ENCODE measurements around the gene MYL5. TPM values are rescaled to one million over a fixed set of nuclear protein-coding genes. Genes with fewer than 3 reads are reported as not detected.

MYL5 gene
- polyA plus RNA-seq, 3 donors from 2014 or later, result 3.3 to 8.1 (median 5.0) TPM

DNA sequence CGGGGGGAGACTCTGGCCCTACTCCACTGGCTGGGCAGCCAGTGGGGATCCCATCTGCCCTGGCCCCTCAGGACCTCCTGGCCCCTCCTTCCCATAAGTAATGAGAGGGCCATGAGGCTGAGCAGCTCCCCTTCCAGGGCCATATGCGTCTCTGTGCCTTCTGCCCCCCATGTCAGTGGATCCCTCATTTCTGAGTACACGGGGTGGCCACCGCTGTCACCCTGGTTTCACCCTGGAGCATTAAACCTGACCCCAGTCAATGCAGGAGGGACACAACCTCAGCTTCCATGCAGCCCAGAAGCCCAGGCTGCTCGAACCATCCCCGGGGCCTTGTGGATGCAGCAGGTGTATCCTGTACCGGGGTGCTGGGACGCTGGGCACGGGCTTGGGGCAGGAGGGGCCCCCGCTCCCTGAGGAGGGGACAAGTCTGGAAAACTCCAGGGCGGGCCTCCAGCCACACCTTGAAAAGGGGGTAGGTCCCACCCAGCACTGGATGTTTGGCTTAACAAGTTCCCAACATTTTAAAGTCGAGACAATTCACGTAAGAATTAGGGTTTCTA, 24.5 kb upstream of the MYL5 start:
- H3K9me3 Mint-ChIP-seq, result no peaks in the 10 kb centered on the region
- H3K4me3 Mint-ChIP-seq, result no peak overlapping the region
- no peaks in the 10 kb centered on the region for H3K4me1 Mint-ChIP-seq
- H3K27ac Mint-ChIP-seq, result no peak overlapping the region
- peaks cover 5 to 12% (median 10%) of the 10 kb centered on the region in 3 donors for H3K27me3 Mint-ChIP-seq (ENCODE audit: low read depth in 3 of 3)
- H3K36me3 Mint-ChIP-seq, result no peaks in the 10 kb centered on the region
- no peak for DNase-seq

DNA sequence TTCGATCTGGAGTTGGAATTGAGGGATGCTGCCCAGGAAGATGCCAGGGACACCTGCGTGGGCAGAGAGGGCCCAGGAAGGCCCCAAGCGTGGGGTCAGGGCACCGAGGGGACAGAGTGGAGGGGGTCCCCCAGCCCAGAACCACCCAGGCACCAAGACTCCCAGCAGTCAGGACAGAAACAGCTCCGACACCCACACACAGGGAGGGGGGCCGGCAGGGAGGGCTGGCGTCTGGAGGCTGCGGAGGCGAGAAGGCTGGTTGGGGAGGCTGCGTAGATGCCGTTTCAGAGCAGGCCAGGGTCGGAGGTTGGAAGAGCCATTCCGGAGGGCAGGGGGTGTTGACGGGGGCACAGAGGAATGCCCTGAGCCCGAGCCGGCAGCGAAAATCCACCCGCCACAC, 23.9 kb upstream of the MYL5 start:
- DNase-seq, result no peak
- H3K4me3 Mint-ChIP-seq, result no peak overlapping the region
- H3K36me3 Mint-ChIP-seq, result no peaks in the 10 kb centered on the region
- peaks cover 5 to 12% (median 7%) of the 10 kb centered on the region in 3 donors for H3K27me3 Mint-ChIP-seq (ENCODE audit: low read depth in 3 of 3)
- H3K27ac Mint-ChIP-seq, result no peak overlapping the region
- H3K4me1 Mint-ChIP-seq, result no peaks in the 10 kb centered on the region
- no peaks in the 10 kb centered on the region for H3K9me3 Mint-ChIP-seq

DNA sequence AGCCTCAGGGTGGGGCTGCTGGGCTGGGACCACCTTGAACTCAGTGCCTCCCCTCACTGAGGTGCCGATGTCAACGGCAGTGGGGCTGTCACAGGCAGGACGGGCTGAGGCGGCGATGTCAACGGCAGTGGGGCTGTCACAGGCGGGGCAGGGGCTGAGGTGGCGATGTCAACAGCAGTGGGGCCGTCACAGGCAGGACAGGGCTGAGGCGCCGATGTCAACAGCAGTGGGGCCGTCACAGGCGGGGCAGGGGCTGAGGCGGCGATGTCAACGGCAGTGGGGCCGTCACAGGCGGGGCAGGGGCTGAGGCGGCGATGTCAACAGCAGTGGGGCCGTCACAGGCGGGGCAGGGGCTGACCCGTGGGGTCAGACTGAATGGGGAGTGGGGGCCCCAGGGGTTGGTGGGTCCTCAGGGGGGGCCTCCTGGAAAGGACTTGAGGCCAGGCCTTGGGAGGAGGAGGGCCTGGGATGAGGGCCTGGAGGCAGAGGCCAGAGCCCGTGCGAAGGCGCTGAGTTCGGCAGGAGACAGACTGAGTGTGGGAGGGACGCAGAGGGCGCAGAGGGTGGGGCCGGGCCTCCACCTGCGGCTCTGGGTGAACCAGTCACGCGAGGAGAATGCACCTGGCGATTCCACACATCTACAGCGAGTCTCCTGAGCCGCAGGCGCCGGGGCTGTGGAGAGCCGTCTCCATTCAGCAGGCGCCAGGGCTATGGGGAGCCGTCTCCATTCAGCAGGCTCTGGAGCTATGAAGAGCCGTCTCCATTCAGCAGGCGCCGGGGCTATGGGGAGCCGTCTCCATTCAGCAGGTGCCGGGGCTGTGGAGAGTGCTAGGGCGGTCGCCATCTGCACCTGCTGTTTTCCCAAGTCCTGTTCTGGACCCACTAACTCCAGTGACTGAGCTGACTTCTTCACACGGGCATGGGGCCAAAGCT, 23.1 kb upstream of the MYL5 start:
- H3K36me3 Mint-ChIP-seq, result no peaks in the 10 kb centered on the region
- H3K27ac Mint-ChIP-seq, result no peak overlapping the region
- H3K9me3 Mint-ChIP-seq, result no peaks in the 10 kb centered on the region
- no peaks in the 10 kb centered on the region for H3K4me1 Mint-ChIP-seq
- DNase-seq, result no peak
- no peak overlapping the region for H3K4me3 Mint-ChIP-seq
- peaks cover 3 to 12% (median 8%) of the 10 kb centered on the region in 3 donors for H3K27me3 Mint-ChIP-seq (ENCODE audit: low read depth in 3 of 3)

DNA sequence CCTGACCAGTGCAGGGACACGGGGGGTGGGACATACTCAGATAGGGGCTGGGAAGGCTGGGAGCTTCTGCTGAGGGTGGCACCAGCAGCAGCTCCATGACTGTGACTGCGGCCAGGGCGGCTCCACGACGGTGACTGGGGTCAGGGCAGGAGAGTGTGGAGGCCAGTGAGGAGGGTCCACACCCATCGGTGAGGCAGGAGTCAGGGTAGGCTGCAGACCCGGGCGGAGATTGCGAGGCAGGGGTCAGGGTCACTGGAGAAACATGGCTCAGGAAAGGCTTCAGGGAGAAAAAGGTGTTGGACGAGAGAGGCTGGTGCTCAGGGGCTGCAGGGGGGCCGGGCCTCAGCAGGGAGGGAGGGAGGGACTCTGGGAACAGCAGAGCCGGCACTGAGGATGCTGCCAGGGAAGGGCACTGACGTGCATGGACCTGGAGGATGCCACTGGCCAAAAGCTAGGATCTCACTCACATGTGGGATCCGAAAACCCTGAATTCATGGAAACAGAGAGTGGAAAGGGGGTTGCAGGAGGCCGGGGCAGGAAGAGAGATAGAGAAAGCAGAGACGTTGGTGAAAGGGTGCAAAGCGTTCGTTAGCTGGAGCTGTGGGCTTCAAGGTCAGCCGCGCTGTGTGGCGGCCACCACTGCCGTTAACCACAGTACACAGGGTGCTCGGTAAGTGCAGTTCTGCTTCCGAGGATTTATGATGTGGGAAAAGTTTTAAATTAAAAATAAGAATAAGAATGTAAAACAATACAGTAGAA, 22.3 kb upstream of the MYL5 start:
- DNase-seq, result no peak
- Mint-ChIP-seq H3K36me3 (no peaks in the 10 kb centered on the region), H3K4me3 (no peak overlapping the region), H3K9me3 (no peaks in the 10 kb centered on the region), H3K27ac (no peak overlapping the region), H3K27me3 (ENCODE audit: low read depth in 3 of 3) (peaks cover 0 to 5% (median 2%) of the 10 kb centered on the region in 3 donors), H3K4me1 (no peaks in the 10 kb centered on the region)

DNA sequence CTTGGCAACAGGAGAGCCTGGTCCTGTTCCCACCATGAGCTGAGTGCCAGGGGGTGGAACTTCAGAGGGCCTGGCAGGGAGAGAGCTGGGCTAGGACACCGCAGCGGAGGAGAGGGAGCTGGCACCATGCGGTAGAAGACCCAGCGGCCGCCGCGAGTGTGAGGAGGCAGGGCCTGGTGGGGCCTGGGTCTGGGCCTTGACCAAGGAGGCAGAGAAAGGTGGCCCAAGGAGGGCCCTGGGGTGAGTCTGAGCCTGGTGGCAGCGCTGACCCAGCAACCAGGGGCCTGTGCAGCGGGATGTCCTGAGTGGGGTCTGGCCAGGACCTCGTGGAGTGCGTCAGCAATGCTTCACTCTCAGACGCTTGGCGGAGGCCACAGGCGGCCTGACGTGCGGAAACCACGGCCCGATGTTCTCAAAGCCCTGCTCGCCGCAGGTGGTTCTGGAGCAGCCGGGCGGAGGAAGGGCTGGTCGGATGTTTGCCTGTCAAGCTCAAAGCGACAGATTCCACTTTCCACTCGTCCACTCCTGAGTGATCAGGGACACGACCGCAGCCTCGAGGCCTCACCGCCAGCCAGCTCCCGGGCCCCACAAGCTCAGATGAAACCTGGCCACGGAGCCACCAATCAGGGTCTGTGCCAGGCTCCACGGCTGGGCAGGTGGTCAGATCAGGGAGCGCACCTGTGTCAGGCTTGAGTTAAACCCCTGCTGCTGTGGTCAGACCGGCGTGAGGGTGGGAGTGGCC, 21.1 kb upstream of the MYL5 start:
- no peak for DNase-seq
- Mint-ChIP-seq H3K36me3 (no peaks in the 10 kb centered on the region), H3K4me1 (no peaks in the 10 kb centered on the region), H3K27me3 (ENCODE audit: low read depth in 3 of 3) (peaks cover 0 to 5% (median 2%) of the 10 kb centered on the region in 3 donors), H3K27ac (no peak overlapping the region), H3K9me3 (no peaks in the 10 kb centered on the region), H3K4me3 (no peak overlapping the region)

DNA sequence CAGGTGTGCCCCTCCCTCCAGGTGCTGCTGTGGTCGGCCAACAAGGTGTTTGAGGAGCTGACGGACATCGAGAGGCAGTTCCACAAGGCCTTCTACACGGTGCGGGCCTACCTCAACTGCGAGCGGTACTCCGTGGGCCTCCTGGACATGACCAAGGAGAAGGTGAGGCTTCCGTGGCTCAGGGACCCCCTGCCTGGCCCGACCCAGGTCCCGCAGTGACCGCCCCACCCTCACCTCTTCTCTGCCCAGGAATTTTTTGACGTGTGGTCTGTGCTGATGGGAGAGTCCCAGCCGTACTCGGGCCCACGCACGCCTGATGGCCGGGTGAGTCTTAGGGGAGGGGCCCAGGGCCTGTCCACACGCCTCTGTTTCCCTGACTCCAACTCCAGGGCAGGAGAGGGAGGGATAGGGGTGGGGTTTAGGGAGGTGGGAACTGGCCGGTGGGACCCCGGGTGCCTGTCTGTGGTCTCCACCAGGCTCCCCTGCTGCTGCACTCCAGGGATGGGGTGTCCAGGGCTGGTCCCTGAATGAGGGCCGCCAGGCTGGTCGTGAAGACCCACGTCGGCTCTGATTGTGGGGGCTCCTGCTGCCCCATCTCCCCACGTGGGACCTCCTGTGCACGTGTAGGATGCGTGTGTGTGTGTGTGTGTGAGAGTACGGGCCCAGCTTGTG, 20.4 kb upstream of the MYL5 start:
- Mint-ChIP-seq H3K4me1 (no peaks in the 10 kb centered on the region), H3K9me3 (no peaks in the 10 kb centered on the region), H3K27me3 (ENCODE audit: low read depth in 3 of 3) (peaks cover 0 to 5% (median 2%) of the 10 kb centered on the region in 3 donors), H3K4me3 (no peak overlapping the region), H3K36me3 (no peaks in the 10 kb centered on the region), H3K27ac (no peak overlapping the region)
- no peak for DNase-seq

DNA sequence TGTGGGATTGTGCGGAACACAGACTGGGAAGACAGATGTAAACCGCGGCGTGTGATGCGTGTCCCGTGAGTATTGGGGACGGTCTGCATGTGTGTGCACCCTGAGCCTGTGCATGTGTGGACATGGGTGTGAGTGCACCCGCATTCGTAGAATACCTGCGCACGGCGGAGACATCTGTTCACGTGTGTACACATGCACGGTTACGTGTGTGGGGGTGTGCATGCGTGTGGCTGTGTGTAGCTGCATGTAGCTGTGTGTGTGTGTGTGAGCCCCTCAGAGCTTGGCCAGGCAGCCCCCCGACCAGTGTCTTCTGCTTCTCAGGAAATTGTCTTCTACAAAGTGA, 19.9 kb upstream of the MYL5 start:
- Mint-ChIP-seq H3K9me3 (no peaks in the 10 kb centered on the region), H3K4me1 (peaks cover 0 to 2% of the 10 kb centered on the region in 2 donors), H3K36me3 (no peaks in the 10 kb centered on the region)

DNA sequence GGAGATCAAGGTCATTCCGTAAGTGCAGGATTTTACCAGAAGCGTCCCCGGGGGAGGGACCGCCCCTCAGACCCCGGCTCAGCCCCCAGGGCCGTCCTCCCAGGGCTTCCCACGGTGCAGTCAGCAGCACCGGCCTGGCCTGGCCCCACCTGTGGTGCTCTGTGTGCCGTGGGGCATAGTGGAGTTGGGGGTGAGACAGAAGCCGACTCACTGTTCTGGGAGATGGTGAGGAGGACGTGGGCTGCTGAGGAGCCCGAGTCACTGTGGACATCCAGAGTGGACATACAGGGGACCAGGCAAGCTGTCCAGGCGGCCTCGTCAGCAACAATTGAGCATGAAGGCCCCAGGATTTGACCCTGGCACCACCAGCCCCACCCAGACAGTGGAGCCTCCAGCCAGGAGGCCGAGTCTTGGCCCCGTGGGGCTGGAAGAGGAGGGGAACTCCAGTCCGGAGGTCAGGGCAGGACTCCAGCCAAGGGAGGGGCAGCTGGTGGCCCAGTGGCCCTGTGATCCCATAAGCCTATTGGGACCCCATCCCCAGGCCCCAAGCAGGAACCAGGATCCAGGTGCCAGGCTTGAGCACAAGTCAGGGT, 19.4 kb upstream of the MYL5 start:
- no peak for DNase-seq
- no peak overlapping the region for H3K27ac Mint-ChIP-seq
- peaks cover 0 to 5% (median 2%) of the 10 kb centered on the region in 3 donors for H3K27me3 Mint-ChIP-seq (ENCODE audit: low read depth in 3 of 3)
- no peaks in the 10 kb centered on the region for H3K9me3 Mint-ChIP-seq
- H3K36me3 Mint-ChIP-seq, result peaks cover 0 to 2% (median 2%) of the 10 kb centered on the region in 3 donors
- peaks cover 0 to 2% of the 10 kb centered on the region in 2 donors for H3K4me1 Mint-ChIP-seq
- no peak overlapping the region for H3K4me3 Mint-ChIP-seq

More for the DNA sequence above, 19.9 kb upstream of the MYL5 start:
- Mint-ChIP-seq H3K4me3 (no peak overlapping the region), H3K27ac (no peak overlapping the region), H3K27me3 (ENCODE audit: low read depth in 3 of 3) (peaks cover 0 to 5% (median 2%) of the 10 kb centered on the region in 3 donors)
- DNase-seq, result no peak

DNA sequence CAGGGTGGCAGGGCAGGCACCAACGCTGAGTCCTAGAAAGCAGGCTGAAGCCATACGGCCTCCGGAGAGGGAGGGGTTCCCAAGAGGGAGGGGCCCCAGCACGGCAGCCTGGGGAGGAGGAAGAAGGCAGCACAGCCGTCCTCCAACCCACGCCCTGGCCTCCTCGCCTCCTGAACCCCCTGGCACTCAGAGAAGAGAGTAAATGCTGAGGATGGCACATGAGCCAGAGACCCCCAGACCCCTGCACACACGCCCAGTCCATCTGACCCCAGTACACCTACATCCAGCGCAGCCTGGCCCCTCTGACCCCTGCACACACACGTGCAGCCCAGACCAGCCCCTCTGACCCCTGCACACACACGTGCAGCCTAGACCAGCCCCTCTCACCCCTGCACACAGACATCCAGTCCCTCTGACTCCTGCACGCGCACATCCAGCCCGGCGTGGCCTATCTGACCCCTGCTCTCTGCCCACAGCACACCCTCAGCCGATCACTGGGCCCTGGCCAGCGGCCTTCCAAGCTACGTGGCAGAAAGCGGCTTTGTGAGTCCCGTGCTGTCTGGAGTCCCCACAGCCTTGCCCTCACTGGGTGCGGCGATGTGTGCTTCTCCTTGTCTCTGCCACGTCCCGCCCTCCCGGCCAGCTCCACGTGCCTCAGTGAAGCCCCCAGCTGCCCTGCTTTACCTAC, 18.7 kb upstream of the MYL5 start:
- Mint-ChIP-seq H3K4me3 (no peak overlapping the region), H3K36me3 (peaks cover 0 to 5% (median 4%) of the 10 kb centered on the region in 3 donors), H3K4me1 (peaks cover 0 to 2% of the 10 kb centered on the region in 2 donors), H3K27ac (no peak overlapping the region), H3K27me3 (ENCODE audit: low read depth in 3 of 3) (peaks cover 0 to 5% (median 2%) of the 10 kb centered on the region in 3 donors), H3K9me3 (no peaks in the 10 kb centered on the region)
- DNase-seq, result no peak

DNA sequence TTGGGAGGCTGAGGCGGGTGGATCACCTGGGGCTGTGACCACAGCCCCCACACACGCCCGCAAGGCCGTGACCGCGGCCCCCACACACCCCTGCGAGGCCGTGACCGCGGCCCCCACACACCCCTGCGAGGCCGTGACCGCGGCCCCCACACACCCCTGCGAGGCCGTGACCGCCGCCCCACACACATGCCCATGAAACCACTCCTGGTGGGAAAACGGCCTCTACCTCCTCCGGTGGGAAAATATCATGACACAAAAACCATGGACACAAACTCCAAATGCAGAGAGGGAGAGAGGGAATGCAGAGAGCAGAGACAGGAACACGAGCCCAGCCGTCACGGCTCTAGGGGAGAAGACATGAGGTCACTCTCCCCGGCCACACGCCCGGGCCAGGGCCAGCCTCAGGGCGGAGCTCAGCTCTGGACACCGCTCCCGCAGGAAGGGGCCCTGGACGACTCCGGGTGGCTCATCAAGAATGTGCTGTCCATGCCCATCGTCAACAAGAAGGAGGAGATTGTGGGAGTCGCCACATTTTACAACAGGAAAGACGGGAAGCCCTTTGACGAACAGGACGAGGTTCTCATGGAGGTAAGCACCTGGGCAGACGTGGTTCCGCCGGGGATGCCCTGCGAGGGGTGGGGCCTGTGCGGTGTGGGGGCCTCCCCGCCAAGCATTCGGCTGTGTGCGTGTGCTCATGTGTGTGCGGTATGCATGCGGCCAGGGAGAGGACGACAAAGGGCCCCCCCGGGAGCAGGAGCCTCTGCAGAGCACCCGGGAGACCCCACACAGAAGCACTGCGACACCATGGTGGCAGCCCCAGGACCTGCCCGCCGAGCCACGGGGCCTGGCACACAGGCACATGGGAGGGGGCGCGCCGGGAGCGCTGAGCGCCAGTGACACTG, 17.7 kb upstream of the MYL5 start:
- H3K36me3 Mint-ChIP-seq, result peaks cover 0 to 9% (median 6%) of the 10 kb centered on the region in 3 donors

DNA sequence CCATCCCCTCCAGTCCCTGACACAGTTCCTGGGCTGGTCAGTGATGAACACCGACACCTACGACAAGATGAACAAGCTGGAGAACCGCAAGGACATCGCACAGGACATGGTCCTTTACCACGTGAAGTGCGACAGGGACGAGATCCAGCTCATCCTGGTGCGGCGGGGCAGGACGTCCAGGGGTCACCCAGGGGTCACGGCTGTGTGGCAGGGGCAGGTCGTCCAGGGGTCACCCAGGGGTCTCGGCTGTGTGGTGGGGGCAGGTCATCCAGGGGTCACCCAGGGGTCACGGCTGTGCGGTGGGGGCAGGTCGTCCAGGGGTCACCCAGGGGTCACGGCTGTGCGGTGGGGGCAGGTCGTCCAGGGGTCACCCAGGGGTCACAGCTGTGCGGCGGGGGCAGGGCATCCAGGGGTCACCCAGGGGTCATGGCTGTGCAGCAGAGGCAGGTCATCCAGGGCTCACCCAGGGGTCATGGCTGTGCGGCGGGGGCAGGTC, 17.0 kb upstream of the MYL5 start:
- Mint-ChIP-seq H3K27me3 (ENCODE audit: low read depth in 3 of 3) (peaks cover 0 to 5% (median 2%) of the 10 kb centered on the region in 3 donors), H3K27ac (no peak overlapping the region), H3K36me3 (peaks cover 0 to 9% (median 6%) of the 10 kb centered on the region in 3 donors), H3K4me1 (peaks cover 0 to 2% of the 10 kb centered on the region in 2 donors), H3K4me3 (no peak overlapping the region), H3K9me3 (no peaks in the 10 kb centered on the region)
- DNase-seq, result no peak

More for the DNA sequence above, 17.7 kb upstream of the MYL5 start:
- peaks cover 0 to 5% (median 2%) of the 10 kb centered on the region in 3 donors for H3K27me3 Mint-ChIP-seq (ENCODE audit: low read depth in 3 of 3)
- no peak for DNase-seq
- H3K9me3 Mint-ChIP-seq, result no peaks in the 10 kb centered on the region
- no peak overlapping the region for H3K27ac Mint-ChIP-seq
- peaks cover 0 to 2% of the 10 kb centered on the region in 2 donors for H3K4me1 Mint-ChIP-seq
- H3K4me3 Mint-ChIP-seq, result no peak overlapping the region

Data from immature natural killer cell (primary cell).